Measurements from ENCODE around the gene CACFD1. TPM values are rescaled to one million over a fixed set of nuclear protein-coding genes. Genes with fewer than 3 reads are reported as not detected.

The CACFD1 gene
- total and polyA plus RNA-seq, 2 donors (not counting 1 experiment from before 2014, with no cell fraction given) = 27.4 to 31.1 TPM

DNA sequence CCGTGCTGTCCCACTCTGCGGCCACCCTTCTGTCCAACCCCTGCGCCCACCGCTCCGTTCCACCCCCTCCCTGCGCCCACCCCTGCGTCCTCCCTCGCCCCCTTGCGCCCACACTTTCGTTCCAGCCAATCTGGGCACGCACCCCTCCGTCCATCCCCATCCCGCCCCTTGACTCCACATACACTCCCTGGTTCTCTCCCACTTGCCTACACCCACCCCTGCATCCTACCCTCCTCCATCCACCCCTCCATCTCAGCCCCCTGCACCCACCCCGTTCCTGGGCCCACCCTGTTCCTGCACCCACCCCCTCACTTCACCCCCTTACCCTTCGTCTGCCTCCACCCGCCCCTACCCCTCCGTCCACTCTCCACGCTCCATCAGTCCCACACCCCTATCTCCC is 30.6 kb upstream of the CACFD1 start:
- peak overlapping the region in 2 of 5 experiments; percentile 18 to 19 for H3K4me3 ChIP-seq (ENCODE audit: control extremely low read depth in 1 of 5, extremely low read depth in 1 of 5, insufficient read depth in 1 of 5, low read depth in 2 of 5, low read length in 4 of 5)
- peaks cover 14% of the 10 kb centered on the region for H3K27me3 Mint-ChIP-seq
- no peaks in the 10 kb centered on the region for H3K36me3 ChIP-seq (replicated peaks in 1 of 2; ENCODE audit: control extremely low read depth in 1 of 2, control insufficient read depth in 1 of 2, extremely low read depth in 1 of 2, insufficient read depth in 2 of 2, low read length in 1 of 2)
- DNase-seq (no peak), ATAC-seq (ENCODE audit: low read depth) (peak; percentile 14)
- H3K4me1 ChIP-seq (ENCODE audit: control insufficient read depth in 2 of 2, insufficient read depth in 2 of 2, low read length in 2 of 2) = peaks cover 13 to 17% of the 10 kb centered on the region in 2 donors
- no peak overlapping the region for H3K27ac Mint-ChIP-seq
- peaks cover 0 to 3% (median 0%) of the 10 kb centered on the region in 3 donors for H3K9me3 ChIP-seq (ENCODE audit: control extremely low read depth in 1 of 3, control insufficient read depth in 2 of 3, insufficient read depth in 1 of 3, low read length in 2 of 3)
- POLR2A ChIA-PET = no interaction called here
- no peak for TF ChIP-seq EZH2 (IDR thresholded peaks at IDR 0.05; ENCODE audit: borderline replicate concordance, insufficient read depth, low read depth, low read length, poor library complexity, severe bottlenecking)
- no peak overlapping the region for H3K9ac ChIP-seq (ENCODE audit: low read length)
- no peaks in the 10 kb centered on the region for H4K20me1 ChIP-seq (ENCODE audit: control insufficient read depth, insufficient read depth, low read length, poor library complexity, severe bottlenecking)
- H3K27me3 ChIP-seq (replicated peaks in 1 of 4; ENCODE audit: control extremely low read depth in 1 of 4, control insufficient read depth in 3 of 4, insufficient read depth in 4 of 4, low read length in 3 of 4) = peaks cover 0 to 21% (median 5%) of the 10 kb centered on the region in 4 experiments
- 7% methylated on average over 12 of the region's 18 CpGs for WGBS (ENCODE audit: insufficient coverage)
- CTCF ChIA-PET = no interaction called here
- peaks cover 13% of the 10 kb centered on the region for H3K4me1 Mint-ChIP-seq
- intact Hi-C loops (cut with micrococcal nuclease) = no loop called here
- H3K4me3 Mint-ChIP-seq = peak overlapping the region; percentile 83
- H3K4me2 ChIP-seq (replicated peaks; ENCODE audit: low read depth, low read length, poor library complexity, severe bottlenecking) = peak overlapping the region; percentile 77
- no peaks in the 10 kb centered on the region for H3K9me3 Mint-ChIP-seq (ENCODE audit: insufficient read depth)
- no peak overlapping the region for H3K27ac ChIP-seq (ENCODE audit: low read length in 2 of 2)
- H2AFZ ChIP-seq (ENCODE audit: insufficient read depth, low read depth, low read length, poor library complexity, severe bottlenecking) = peak overlapping the region; percentile 73
- H3K79me2 ChIP-seq (ENCODE audit: control insufficient read depth, insufficient read depth, low read length) = no peaks in the 10 kb centered on the region

DNA sequence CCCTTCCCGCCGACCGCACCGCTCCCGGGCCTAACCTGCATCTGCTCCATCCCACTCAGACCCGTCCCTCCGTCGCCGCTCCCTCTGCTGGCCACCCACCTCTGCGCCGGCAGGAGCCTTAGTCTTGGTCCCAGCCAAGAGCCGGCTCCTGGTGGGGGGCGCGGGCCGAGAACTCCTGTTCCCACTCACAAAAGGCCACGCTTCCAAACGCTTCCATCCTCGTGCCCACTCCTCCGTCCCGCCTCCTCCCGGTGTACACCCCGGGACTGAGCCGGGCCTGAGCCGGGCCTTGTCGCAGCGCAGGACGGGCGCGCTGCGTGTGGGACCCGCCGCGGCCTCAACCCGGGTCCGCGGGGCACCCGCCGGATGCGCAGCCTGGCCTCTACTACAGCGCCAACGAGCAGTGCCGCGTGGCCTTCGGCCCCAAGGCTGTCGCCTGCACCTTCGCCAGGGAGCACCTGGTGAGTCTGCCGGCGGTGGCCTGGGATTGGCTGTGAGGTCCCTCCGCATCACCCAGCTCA is 30.1 kb upstream of the CACFD1 start:
- Mint-ChIP-seq H3K27me3 (peaks cover 14% of the 10 kb centered on the region), H3K4me1 (peaks cover 13% of the 10 kb centered on the region), H3K9me3 (ENCODE audit: insufficient read depth) (no peaks in the 10 kb centered on the region), H3K27ac (no peak overlapping the region), H3K4me3 (peak overlapping the region; percentile 83)
- H3K36me3 ChIP-seq (replicated peaks in 1 of 2; ENCODE audit: control extremely low read depth in 1 of 2, control insufficient read depth in 1 of 2, extremely low read depth in 1 of 2, insufficient read depth in 2 of 2, low read length in 1 of 2) = no peaks in the 10 kb centered on the region
- H4K20me1 ChIP-seq (ENCODE audit: control insufficient read depth, insufficient read depth, low read length, poor library complexity, severe bottlenecking) = no peaks in the 10 kb centered on the region
- no peaks in the 10 kb centered on the region for H3K79me2 ChIP-seq (ENCODE audit: control insufficient read depth, insufficient read depth, low read length)
- ATAC-seq (ENCODE audit: low read depth) = peak; percentile 71
- H3K9me3 ChIP-seq (ENCODE audit: control extremely low read depth in 1 of 3, control insufficient read depth in 2 of 3, insufficient read depth in 1 of 3, low read length in 2 of 3) = peaks cover 0 to 3% (median 0%) of the 10 kb centered on the region in 3 donors
- POLR2A ChIA-PET = no interaction called here
- CTCF ChIA-PET = interaction anchor here (1.0 kb wide), 1 partner anchor 12 kb away, joined by 3 read pairs; the partner anchor contains the start of gene REXO4
- H3K27ac ChIP-seq (ENCODE audit: low read length in 2 of 2) = no peak overlapping the region
- peaks cover 0 to 21% (median 5%) of the 10 kb centered on the region in 4 experiments for H3K27me3 ChIP-seq (replicated peaks in 1 of 4; ENCODE audit: control extremely low read depth in 1 of 4, control insufficient read depth in 3 of 4, insufficient read depth in 4 of 4, low read length in 3 of 4)
- no peak overlapping the region for H3K9ac ChIP-seq (ENCODE audit: low read length)
- peak overlapping the region in 2 of 5 experiments; percentile 18 to 19 for H3K4me3 ChIP-seq (ENCODE audit: control extremely low read depth in 1 of 5, extremely low read depth in 1 of 5, insufficient read depth in 1 of 5, low read depth in 2 of 5, low read length in 4 of 5)
- peak; percentile 64 for DNase-seq
- peak overlapping the region; percentile 73 for H2AFZ ChIP-seq (ENCODE audit: insufficient read depth, low read depth, low read length, poor library complexity, severe bottlenecking)
- H3K4me1 ChIP-seq (ENCODE audit: control insufficient read depth in 2 of 2, insufficient read depth in 2 of 2, low read length in 2 of 2) = peaks cover 13 to 17% of the 10 kb centered on the region in 2 donors
- intact Hi-C loops (cut with micrococcal nuclease) = no loop called here
- H3K4me2 ChIP-seq (replicated peaks; ENCODE audit: low read depth, low read length, poor library complexity, severe bottlenecking) = peak overlapping the region; percentile 77
- 35% methylated on average over 49 of the region's 49 CpGs for WGBS (ENCODE audit: insufficient coverage)
- no peak for TF ChIP-seq EZH2 (IDR thresholded peaks at IDR 0.05; ENCODE audit: borderline replicate concordance, insufficient read depth, low read depth, low read length, poor library complexity, severe bottlenecking)
- no peak for TF ChIP-seq CTCF (IDR thresholded peaks at IDR 0.05)
